DMS53 treated with DMSO at 0.1 percent for 48 hours (cell line): ENCODE results near the gene NMT1.

Experiments used
- DNase-seq: peaks from one replicate; lab custom pipeline; 2025; ENCODE audit not compliant: unreplicated experiment; lab: John Stamatoyannopoulos, UW

NMT1 gene

GRCh38 chr17:45149037-45149668 is 88.0 kb downstream of the NMT1 start:
- peak; percentile 71 for DNase-seq

- peak; percentile 71 for DNase-seq
These were observed 88.8 kb downstream of the NMT1 start for GRCh38 chr17:45149669-45150664.

GRCh38 chr17:45150911-45151809 is 90.0 kb downstream of the NMT1 start:
- no peak for DNase-seq

GRCh38 chr17:45155029-45155428 is 93.9 kb downstream of the NMT1 start:
- DNase-seq: no peak

- DNase-seq: no peak
These were observed 94.4 kb downstream of the NMT1 start for GRCh38 chr17:45155483-45155882.

- no peak for DNase-seq
These were observed 95.1 kb downstream of the NMT1 start for GRCh38 chr17:45156242-45156641.
